ENCODE results near the gene MACO1.
"Not testable (repeated sequence)": the region's sequence is repeated elsewhere in the genome, so short reads cannot be mapped to it uniquely, and the experiment has no call there.

The MACO1 gene

GRCh38 chr1:25487628-25488027 is 56.9 kb downstream of the MACO1 start:
- no peak for DNase-seq (ENCODE audit: low spot score)

GRCh38 chr1:25492323-25492722 is 61.6 kb downstream of the MACO1 start:
- DNase-seq (ENCODE audit: low spot score) = no peak

GRCh38 chr1:25494952-25495351 is 64.3 kb downstream of the MACO1 start:
- DNase-seq (ENCODE audit: low spot score) = no peak

DNA sequence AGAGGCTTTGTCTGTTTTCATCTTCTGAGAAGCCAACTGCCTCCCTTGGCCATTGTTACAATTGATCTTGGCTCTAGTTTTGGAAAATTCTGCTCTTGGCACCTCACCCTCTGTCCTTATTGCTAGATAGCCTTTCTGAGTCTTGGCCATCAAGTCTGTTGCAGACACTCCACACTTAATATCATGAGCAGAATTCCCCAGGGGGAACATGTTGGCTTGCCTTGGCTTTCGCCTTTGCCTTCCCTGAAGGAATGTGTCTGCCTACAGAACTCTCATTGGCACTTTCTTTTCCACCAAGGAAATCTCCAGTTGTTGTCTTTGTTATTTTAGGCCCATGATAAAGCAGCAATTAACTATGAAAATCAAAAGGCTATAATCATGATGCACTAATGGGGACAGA is 70.0 kb downstream of the MACO1 start:
- no peak for DNase-seq (ENCODE audit: low spot score)

DNA sequence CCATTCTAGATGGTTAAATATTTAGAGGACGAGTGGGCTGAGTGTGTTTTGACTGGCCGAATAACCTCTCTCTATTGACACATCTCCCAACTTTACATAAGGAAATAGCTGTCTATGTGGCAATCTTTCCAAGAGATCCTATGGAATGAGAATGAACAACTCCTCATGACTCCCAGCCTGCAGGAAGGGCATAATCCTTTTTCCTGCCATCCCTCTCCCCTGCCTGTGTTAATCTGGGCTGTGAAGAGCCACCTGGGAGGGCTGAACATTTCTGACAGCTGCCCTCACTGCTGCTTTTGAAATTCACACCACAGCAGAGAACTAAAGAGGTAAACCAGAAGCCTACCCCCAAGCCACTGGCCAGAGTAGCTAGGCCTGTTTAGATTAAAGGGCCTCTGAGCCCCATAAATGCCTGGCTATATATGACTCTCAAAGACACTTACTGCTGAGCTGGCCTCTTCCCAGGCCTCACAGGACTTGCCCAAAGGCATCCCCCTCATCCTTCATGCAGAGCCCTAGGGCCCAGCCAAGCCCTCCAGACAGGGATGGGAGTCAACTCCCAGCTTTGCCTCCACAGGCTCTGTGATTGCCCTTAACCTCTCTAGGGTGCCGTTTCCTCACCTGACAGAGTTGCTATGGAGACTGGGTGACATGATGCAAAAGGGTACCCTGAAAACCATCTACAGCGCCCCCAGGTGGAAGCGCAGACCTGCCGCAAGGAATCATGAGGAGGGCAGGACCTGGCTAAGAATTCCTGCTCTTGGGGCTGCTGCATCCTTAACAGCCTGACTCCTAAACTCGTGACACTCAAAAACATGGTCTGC is 70.8 kb downstream of the MACO1 start:
- no peak for DNase-seq (ENCODE audit: low spot score)

- no peak for DNase-seq (ENCODE audit: low spot score)
These were observed 72.3 kb downstream of the MACO1 start for GRCh38 chr1:25502957-25503356.

GRCh38 chr1:25503551-25504426 is 73.1 kb downstream of the MACO1 start:
- DNase-seq (ENCODE audit: low spot score) = peak; percentile 30

DNA sequence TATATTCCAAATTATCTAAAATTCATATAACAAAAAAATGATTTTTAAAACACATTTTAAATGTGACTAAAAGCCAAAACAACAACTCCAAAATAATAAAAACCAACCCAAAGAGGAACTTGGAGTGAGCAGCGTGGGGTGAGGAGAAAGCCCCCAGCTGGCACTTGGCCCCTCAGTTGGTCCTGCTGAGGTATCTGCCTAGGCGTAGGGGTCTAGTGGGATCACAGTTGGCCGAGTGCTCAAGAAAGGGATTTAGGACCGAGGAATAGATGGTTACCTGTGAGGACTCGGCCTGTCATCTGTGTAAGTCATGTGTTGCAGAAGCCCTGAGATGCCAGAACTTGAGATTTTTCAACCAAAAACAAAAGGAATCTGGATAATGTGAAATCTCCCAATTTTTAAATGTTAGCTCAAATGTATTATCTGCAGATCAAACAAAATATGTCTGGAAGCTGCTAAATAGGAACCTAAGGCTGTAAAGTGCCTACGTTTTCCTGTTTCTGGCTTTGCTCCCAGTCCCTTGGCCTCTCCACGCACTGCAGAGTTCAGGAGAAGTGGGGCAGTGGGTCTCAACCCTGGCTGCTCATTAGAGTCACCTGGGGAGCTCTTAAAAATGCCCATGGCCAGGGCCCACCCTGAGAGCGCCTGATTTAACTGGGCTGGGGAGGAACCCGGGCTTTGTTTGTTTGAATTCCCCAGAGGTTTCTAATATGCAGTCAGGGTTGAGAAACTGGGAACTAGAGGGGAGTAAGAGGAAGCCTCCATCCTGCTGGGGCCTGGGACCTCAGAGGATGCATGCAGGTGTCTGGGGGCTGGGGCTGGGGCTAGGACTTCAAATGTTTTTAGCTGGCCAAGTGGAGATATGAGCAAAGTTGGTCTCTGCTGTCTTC is 74.3 kb downstream of the MACO1 start:
- DNase-seq (ENCODE audit: low spot score) = no peak

DNA sequence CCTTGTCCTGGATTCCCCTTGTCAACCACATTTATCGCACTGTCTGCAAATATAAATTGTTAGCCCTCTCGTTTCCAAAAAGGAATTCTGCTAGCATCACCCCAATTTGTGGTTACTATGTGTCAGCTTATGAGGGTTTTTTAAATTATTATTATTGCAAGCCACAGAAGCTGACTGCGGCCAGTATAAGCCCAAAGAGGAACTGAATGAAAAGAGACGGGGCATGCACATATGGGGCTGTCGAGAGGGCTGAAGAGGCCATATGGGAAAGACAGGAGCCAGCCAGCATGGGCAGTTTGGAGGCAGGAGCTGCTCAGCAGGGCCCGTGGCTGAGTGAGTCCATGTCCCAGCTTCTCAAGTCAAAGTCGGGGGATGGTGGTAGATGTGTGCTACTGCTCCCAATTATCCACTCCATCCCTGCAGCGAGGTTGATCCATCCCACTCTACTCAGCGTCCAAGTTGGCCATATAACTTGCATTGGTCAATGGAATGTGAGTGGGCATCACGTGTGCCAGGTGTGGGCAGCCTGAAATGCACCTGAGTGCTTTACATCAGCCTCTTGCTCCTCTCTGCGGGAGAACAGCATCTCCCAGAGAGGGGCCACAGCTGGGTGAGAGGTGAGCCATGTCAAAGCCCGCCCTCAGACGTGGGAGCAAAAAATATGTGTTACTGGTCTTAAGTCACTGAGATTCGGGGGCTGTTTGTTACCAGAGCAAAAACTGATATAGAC is 75.1 kb downstream of the MACO1 start:
- no peak for DNase-seq (ENCODE audit: low spot score)

DNA sequence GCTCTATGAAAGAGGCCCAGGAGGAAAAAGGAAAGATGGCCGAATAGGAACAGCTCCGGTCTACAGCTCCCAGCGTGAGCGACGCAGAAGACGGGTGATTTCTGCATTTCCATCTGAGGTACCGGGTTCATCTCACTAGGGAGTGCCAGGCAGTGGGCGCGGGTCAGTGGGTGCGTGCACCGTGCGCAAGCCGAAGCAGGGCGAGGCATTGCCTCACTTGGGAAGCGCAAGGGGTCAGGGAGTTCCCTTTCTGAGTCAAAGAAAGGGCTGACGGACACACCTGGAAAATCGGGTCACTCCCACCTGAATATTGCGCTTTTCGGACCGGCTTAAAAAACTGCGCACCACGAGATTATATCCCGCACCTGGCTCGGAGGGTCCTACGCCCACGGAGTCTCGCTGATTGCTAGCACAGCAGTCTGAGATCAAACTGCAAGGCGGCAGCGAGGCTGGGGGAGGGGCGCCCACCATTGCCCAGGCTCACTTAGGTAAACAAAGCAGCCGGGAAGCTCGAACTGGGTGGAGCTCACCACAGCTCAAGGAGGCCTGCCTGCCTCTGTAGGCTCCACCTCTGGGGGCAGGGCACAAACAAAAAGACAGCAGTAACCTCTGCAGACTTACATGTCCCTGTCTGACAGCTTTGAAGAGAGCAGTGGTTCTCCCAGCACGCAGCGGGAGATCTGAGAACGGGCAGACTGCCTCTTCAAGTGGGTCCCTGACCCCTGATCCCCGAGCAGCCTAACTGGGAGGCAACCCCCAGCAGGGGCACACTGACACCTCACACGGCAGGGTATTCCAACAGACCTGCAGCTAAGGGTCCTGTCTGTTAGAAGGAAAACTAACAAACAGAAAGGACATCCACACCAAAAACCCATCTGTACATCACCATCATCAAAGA is 76.1 kb downstream of the MACO1 start:
- not testable (repeated sequence) for DNase-seq (ENCODE audit: low spot score)

GRCh38 chr1:25513666-25514065 is 83.0 kb downstream of the MACO1 start:
- DNase-seq (ENCODE audit: low spot score) = no peak

GRCh38 chr1:25515033-25515432 is 84.3 kb downstream of the MACO1 start:
- no peak for DNase-seq (ENCODE audit: low spot score)

- no peak for DNase-seq (ENCODE audit: low spot score)
These were observed 86.0 kb downstream of the MACO1 start for GRCh38 chr1:25516686-25517085.

- no peak for DNase-seq (ENCODE audit: low spot score)
These were observed 87.0 kb downstream of the MACO1 start for GRCh38 chr1:25517476-25518394.

- DNase-seq (ENCODE audit: low spot score) = peak; percentile 31
These were observed 88.9 kb downstream of the MACO1 start for GRCh38 chr1:25519624-25520023.

GRCh38 chr1:25520446-25521061 is 89.9 kb downstream of the MACO1 start:
- peak; percentile 67 for DNase-seq (ENCODE audit: low spot score)

GRCh38 chr1:25522031-25522655 is 91.4 kb downstream of the MACO1 start:
- DNase-seq (ENCODE audit: low spot score) = no peak

DNA sequence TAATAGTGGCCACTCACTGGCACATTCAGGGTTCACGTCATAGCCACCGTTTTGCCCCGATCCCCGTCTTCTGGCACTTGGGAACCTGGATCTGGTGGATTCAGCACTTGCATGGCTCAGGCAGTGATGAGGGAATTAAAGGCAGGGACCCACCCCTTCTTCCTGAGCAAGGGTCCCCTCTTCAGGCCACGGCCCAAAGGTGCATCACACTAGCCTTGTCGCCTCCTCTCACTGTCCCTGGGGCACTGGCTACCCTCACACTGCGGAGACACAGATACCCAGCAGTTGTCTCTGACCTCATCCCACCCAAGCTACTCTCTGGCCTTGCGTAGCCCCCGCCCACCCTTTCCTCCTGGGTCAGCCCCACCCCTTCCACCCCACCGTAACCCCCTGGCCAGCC is 92.8 kb downstream of the MACO1 start:
- no peak for DNase-seq (ENCODE audit: low spot score)

Data from RKO (cell line).